Neuronal stem cell (in vitro differentiated cells): ENCODE measurements around the gene SGSM2.
A peak's percentile ranks its signal among the peaks of the same experiment; 100 is the strongest.

Experiments
- DNase-seq: peaks from one replicate; pipeline ENCODE4 v3.0.0-alpha.2; 2013; ENCODE audit warnings: low spot score
- H2AFZ ChIP-seq: one replicate; pipeline ENCODE4 v1.6.1; 2013; ENCODE audit warnings: mild to moderate bottlenecking, low read length, inconsistent platforms
- H2AK5ac ChIP-seq: 2 replicates; pipeline ENCODE4 v1.6.1; 2013; ENCODE audit warnings: low read depth, mild to moderate bottlenecking, inconsistent platforms, low read length, moderate library complexity, mixed read lengths
- H2BK120ac ChIP-seq: 2 replicates; pipeline ENCODE4 v1.6.1; 2013; ENCODE audit warnings: low read depth, mild to moderate bottlenecking, inconsistent platforms, low read length, moderate library complexity, mixed read lengths
- H2BK12ac ChIP-seq: one replicate; pipeline ENCODE4 v1.6.1; 2013; ENCODE audit warnings: low read length, inconsistent platforms
- H2BK15ac ChIP-seq: 2 replicates; pipeline ENCODE4 v1.6.1; 2013; ENCODE audit warnings: mild to moderate bottlenecking, low read length, inconsistent platforms, mixed read lengths
- H2BK5ac ChIP-seq: one replicate; pipeline ENCODE4 v1.6.1; 2013; ENCODE audit warnings: inconsistent platforms, mild to moderate bottlenecking, low read length, moderate library complexity
- H3K14ac ChIP-seq: one replicate; pipeline ENCODE4 v1.6.1; 2013; ENCODE audit warnings: low read length, inconsistent platforms
- H3K18ac ChIP-seq: 2 replicates; pipeline ENCODE4 v1.6.1; 2013; ENCODE audit warnings: low read length, inconsistent platforms
- H3K23ac ChIP-seq: 2 replicates; pipeline ENCODE4 v1.6.1; 2013; ENCODE audit warnings: low read depth, mild to moderate bottlenecking, mixed read lengths, low read length, inconsistent platforms; ENCODE audit not compliant: poor library complexity
- H3K27ac ChIP-seq: replicated peaks from 3 replicates; pipeline ENCODE4 v1.5.1; 2013; ENCODE audit warnings: low read length, inconsistent platforms
- H3K27me3 ChIP-seq, 3 experiments: 2 replicates each; pipeline ENCODE4 v1.6.1; 2013; ENCODE audit warnings: low read length in 3 of 3, mild to moderate bottlenecking in 2 of 3, inconsistent platforms in 1 of 3, low read depth in 1 of 3, mixed read lengths in 1 of 3, moderate library complexity in 1 of 3; ENCODE audit not compliant: control insufficient read depth in 3 of 3, insufficient read depth in 3 of 3
- H3K36me3 ChIP-seq, 2 donors: replicated peaks in 1 of 2; 2 replicates each; pipeline ENCODE4 v1.6.1; 2013; ENCODE audit warnings: low read length in 2 of 2; ENCODE audit not compliant: control insufficient read depth in 2 of 2, insufficient read depth in 2 of 2
- H3K4ac ChIP-seq: 2 replicates; pipeline ENCODE4 v1.6.1; 2013; ENCODE audit warnings: inconsistent platforms, mild to moderate bottlenecking, low read length, moderate library complexity
- H3K4me1 ChIP-seq, 2 donors: 1 replicate in 1 of 2; 2 replicates in 1 of 2; pipeline ENCODE4 v1.6.1; 2013; ENCODE audit warnings: low read length in 2 of 2, low read depth in 1 of 2; ENCODE audit not compliant: control insufficient read depth in 2 of 2, insufficient read depth in 1 of 2
- H3K4me2 ChIP-seq: one replicate; pipeline ENCODE4 v1.6.1; 2013; ENCODE audit warnings: mild to moderate bottlenecking, low read length, inconsistent platforms; ENCODE audit not compliant: insufficient read depth, poor library complexity, severe bottlenecking
- H3K4me3 ChIP-seq, 2 donors: 2 replicates each; pipeline ENCODE4 v1.5.1; 2013; ENCODE audit warnings: low read length in 2 of 2, mild to moderate bottlenecking in 2 of 2, inconsistent platforms in 1 of 2, moderate library complexity in 1 of 2
- H3K79me1 ChIP-seq: one replicate; pipeline ENCODE4 v1.6.1; 2013; ENCODE audit warnings: low read depth, mild to moderate bottlenecking, inconsistent platforms, low read length, moderate library complexity
- H3K9ac ChIP-seq: one replicate; pipeline ENCODE4 v1.6.1; 2013; ENCODE audit warnings: mild to moderate bottlenecking, low read depth, low read length, inconsistent platforms; ENCODE audit not compliant: poor library complexity
- H3K9me3 ChIP-seq, 2 donors: replicated peaks in 1 of 2; 2 replicates each; pipeline versions ENCODE3 to v1.6.1; 2013; ENCODE audit warnings: low read length in 2 of 2, mild to moderate bottlenecking in 2 of 2, inconsistent platforms in 1 of 2, low read depth in 1 of 2, mixed read lengths in 1 of 2, moderate library complexity in 1 of 2; ENCODE audit not compliant: control insufficient read depth in 2 of 2, insufficient read depth in 1 of 2
- H4K8ac ChIP-seq: one replicate; pipeline ENCODE4 v1.6.1; 2013; ENCODE audit warnings: low read depth, mild to moderate bottlenecking, inconsistent platforms, low read length, moderate library complexity
- H4K91ac ChIP-seq: one replicate; pipeline ENCODE4 v1.6.1; 2013; ENCODE audit warnings: low read length, low read depth, mild to moderate bottlenecking, inconsistent platforms; ENCODE audit not compliant: poor library complexity
- WGBS, 2 donors: extraction: QIAGEN DNeasy Blood & Tissue Kit; methylation state at CpG; one replicate each; pipeline ENCODE4 v1.1.7; 2013; ENCODE audit warnings: missing lambda C conversion rate in 2 of 2, mixed read lengths in 1 of 2; ENCODE audit not compliant: insufficient read length in 2 of 2, insufficient replicate concordance in 1 of 2; ENCODE audit errors: extremely low coverage in 2 of 2; 5-methylcytosine and 5-hydroxymethylcytosine counted together

Gene SGSM2

GRCh38 chr17:2412561-2413021 is 75.3 kb downstream of the SGSM2 start:
- Histone ChIP-seq H4K91ac (no peak overlapping the region), H3K9me3 (no peaks in the 10 kb centered on the region), H3K23ac (no peak overlapping the region), H2AFZ (no peak overlapping the region), H3K4me1 (peaks cover 3 to 10% of the 10 kb centered on the region in 2 donors), H3K4me2 (no peak overlapping the region), H2BK12ac (no peak overlapping the region), H3K18ac (no peak overlapping the region), H3K9ac (no peak overlapping the region), H2BK15ac (no peak overlapping the region), H2BK120ac (no peak overlapping the region), H3K79me1 (peaks cover 4% of the 10 kb centered on the region), H3K27ac (no peak overlapping the region), H4K8ac (no peak overlapping the region), H3K4me3 (no peak overlapping the region), H3K4ac (no peak overlapping the region), H2AK5ac (no peak overlapping the region), H3K14ac (no peak overlapping the region), H3K36me3 (peaks cover 10 to 40% of the 10 kb centered on the region in 2 donors), H2BK5ac (no peak overlapping the region), H3K27me3 (no peaks in the 10 kb centered on the region)
- DNase-seq = no peak
- WGBS, 2 donors = no CpG with 5 or more reads among the region's 2 CpGs

DNA sequence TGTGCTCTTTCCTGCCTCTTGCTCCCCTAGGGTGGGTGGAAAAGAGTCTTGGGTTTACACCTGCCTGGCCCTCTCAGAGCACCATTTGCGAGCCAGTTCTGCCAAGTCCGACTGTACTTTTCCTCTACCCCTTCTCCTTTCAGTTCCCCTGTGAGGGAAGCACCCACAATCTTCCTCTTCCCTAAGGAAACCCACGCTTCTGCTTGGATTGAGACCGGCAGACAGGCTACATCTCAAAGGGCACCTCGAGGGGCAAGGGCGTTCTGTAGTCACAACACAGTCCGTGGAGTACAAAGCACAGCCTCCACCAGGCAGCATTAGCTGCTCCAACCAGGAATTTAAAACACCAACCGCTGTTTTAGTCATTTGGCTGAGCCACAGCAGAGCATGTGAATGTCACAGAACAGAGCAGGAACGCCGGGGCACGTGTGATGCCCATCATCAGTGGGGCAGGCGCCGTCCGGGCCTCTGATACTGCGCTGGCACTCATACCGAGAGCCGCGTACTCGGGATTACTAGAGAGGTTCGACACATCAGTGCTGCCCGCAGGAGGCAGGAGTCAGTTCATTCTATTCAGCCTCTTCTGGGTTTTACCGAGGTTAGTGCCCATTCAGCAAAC is 77.3 kb downstream of the SGSM2 start:
- H3K4me2 ChIP-seq = no peak overlapping the region
- H3K27me3 ChIP-seq = no peaks in the 10 kb centered on the region
- no peak overlapping the region for H2BK5ac ChIP-seq
- no peak overlapping the region for H3K4me3 ChIP-seq
- no peak overlapping the region for H3K9ac ChIP-seq
- H3K18ac ChIP-seq = no peak overlapping the region
- no peak overlapping the region for H2BK15ac ChIP-seq
- H3K9me3 ChIP-seq = no peaks in the 10 kb centered on the region
- no peak for DNase-seq
- peaks cover 16 to 60% of the 10 kb centered on the region in 2 donors for H3K36me3 ChIP-seq
- peak overlapping the region; percentile 9 for H3K23ac ChIP-seq
- no peak overlapping the region for H4K91ac ChIP-seq
- no CpG with 5 or more reads among the region's 22 CpGs for WGBS, 2 donors
- peaks cover 4% of the 10 kb centered on the region for H3K79me1 ChIP-seq
- H4K8ac ChIP-seq = no peak overlapping the region
- no peak overlapping the region for H3K27ac ChIP-seq
- H3K14ac ChIP-seq = no peak overlapping the region
- no peak overlapping the region for H2BK120ac ChIP-seq
- no peak overlapping the region for H3K4ac ChIP-seq
- H2AFZ ChIP-seq = no peak overlapping the region
- H2BK12ac ChIP-seq = no peak overlapping the region
- H2AK5ac ChIP-seq = no peak overlapping the region
- H3K4me1 ChIP-seq = peaks cover 6 to 15% of the 10 kb centered on the region in 2 donors

DNA sequence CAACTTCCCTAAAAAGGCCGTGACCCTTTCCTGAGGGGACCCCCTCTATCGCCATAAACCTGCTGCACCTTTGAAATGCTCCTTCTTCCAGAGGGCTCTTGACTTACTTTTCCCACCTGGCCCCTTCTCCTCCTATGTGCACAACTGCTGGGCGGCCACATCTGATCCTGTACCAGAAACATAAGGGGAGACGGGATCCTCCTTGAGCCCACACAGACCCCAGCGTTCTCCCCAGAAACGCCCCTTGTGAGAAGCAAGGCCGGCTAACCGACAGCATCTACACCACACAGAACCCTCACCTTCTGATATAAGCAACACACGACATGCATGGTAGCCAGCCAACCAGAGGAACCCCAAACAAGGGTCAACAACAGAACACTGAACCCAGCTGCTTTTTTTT is 77.8 kb downstream of the SGSM2 start:
- H2AFZ ChIP-seq = no peak overlapping the region
- no peaks in the 10 kb centered on the region for H3K9me3 ChIP-seq
- peaks cover 6 to 15% of the 10 kb centered on the region in 2 donors for H3K4me1 ChIP-seq
- H3K18ac ChIP-seq = no peak overlapping the region
- no peak overlapping the region for H3K4me3 ChIP-seq
- no peak overlapping the region for H4K8ac ChIP-seq
- H3K27me3 ChIP-seq = no peaks in the 10 kb centered on the region
- no peak overlapping the region for H2AK5ac ChIP-seq
- no peak overlapping the region for H2BK5ac ChIP-seq
- no peak overlapping the region for H2BK12ac ChIP-seq
- no peak overlapping the region for H2BK120ac ChIP-seq
- H2BK15ac ChIP-seq = no peak overlapping the region
- no peak overlapping the region for H3K27ac ChIP-seq
- H3K23ac ChIP-seq = peak overlapping the region; percentile 9
- no CpG with 5 or more reads among the region's 9 CpGs for WGBS, 2 donors
- no peak for DNase-seq
- H3K79me1 ChIP-seq = peaks cover 4% of the 10 kb centered on the region
- no peak overlapping the region for H3K14ac ChIP-seq
- no peak overlapping the region for H3K4me2 ChIP-seq
- no peak overlapping the region for H3K9ac ChIP-seq
- no peak overlapping the region for H3K4ac ChIP-seq
- peaks cover 21 to 65% of the 10 kb centered on the region in 2 donors for H3K36me3 ChIP-seq
- no peak overlapping the region for H4K91ac ChIP-seq

GRCh38 chr17:2416010-2416734 is 78.9 kb downstream of the SGSM2 start:
- Histone ChIP-seq H4K8ac (no peak overlapping the region), H3K27ac (peak overlapping the region; percentile 63)

More at GRCh38 chr17:2416010-2416734, 78.9 kb downstream of the SGSM2 start:
- H2AK5ac ChIP-seq = no peak overlapping the region
- peaks cover 6 to 15% of the 10 kb centered on the region in 2 donors for H3K4me1 ChIP-seq
- H2BK15ac ChIP-seq = no peak overlapping the region
- DNase-seq = peak; percentile 84
- no peaks in the 10 kb centered on the region for H3K27me3 ChIP-seq
- H2BK5ac ChIP-seq = no peak overlapping the region
- no peak overlapping the region for H2BK120ac ChIP-seq
- peak overlapping the region; percentile 7 for H2AFZ ChIP-seq
- H3K14ac ChIP-seq = no peak overlapping the region
- H3K4me2 ChIP-seq = no peak overlapping the region
- no peak overlapping the region for H2BK12ac ChIP-seq
- no peak overlapping the region for H3K18ac ChIP-seq
- peaks cover 4% of the 10 kb centered on the region for H3K79me1 ChIP-seq
- H4K91ac ChIP-seq = no peak overlapping the region
- peaks cover 22 to 67% of the 10 kb centered on the region in 2 donors for H3K36me3 ChIP-seq
- no peak overlapping the region for H3K4ac ChIP-seq
- no peaks in the 10 kb centered on the region for H3K9me3 ChIP-seq
- H3K9ac ChIP-seq = no peak overlapping the region
- H3K4me3 ChIP-seq = no peak overlapping the region
- no CpG with 5 or more reads among the region's 19 CpGs for WGBS, 2 donors
- H3K23ac ChIP-seq = no peak overlapping the region
